Nephron progenitor cell (in vitro differentiated cells): Measurements from ENCODE around the gene RMI1.

Source experiments
- DNase-seq: peaks from one replicate; pipeline ENCODE4 v3.0.0; 2021
- H3K27ac Mint-ChIP-seq: 2 replicates; pipeline ENCODE4 v1.8.0; 2021; ENCODE audit warnings: mild to moderate bottlenecking, moderate library complexity, mixed read lengths
- H3K27me3 Mint-ChIP-seq: 2 replicates; pipeline ENCODE4 v1.8.0; 2021; ENCODE audit warnings: mild to moderate bottlenecking, low read depth, mixed read lengths; ENCODE audit not compliant: poor library complexity
- H3K36me3 Mint-ChIP-seq: 2 replicates; pipeline ENCODE4 v1.8.0; 2021; ENCODE audit warnings: low read depth, mixed read lengths
- H3K4me1 Mint-ChIP-seq: 2 replicates; pipeline ENCODE4 v1.8.0; 2021; ENCODE audit warnings: mixed read lengths
- H3K4me3 Mint-ChIP-seq: 2 replicates; pipeline ENCODE4 v1.8.0; 2021; ENCODE audit warnings: mild to moderate bottlenecking, moderate library complexity, mixed read lengths
- H3K9me3 Mint-ChIP-seq: 2 replicates; pipeline ENCODE4 v1.8.0; 2021; ENCODE audit warnings: mild to moderate bottlenecking, moderate library complexity, mixed read lengths
- TF ChIP-seq, protein P1 (sequence below): fragments of 200-600 bp; sonication (generic); IDR thresholded peaks from 2 replicates; pipeline ENCODE4 v1.5.0; 2021; ENCODE audit warnings: antibody characterized with exemption

RMI1 gene

DNA sequence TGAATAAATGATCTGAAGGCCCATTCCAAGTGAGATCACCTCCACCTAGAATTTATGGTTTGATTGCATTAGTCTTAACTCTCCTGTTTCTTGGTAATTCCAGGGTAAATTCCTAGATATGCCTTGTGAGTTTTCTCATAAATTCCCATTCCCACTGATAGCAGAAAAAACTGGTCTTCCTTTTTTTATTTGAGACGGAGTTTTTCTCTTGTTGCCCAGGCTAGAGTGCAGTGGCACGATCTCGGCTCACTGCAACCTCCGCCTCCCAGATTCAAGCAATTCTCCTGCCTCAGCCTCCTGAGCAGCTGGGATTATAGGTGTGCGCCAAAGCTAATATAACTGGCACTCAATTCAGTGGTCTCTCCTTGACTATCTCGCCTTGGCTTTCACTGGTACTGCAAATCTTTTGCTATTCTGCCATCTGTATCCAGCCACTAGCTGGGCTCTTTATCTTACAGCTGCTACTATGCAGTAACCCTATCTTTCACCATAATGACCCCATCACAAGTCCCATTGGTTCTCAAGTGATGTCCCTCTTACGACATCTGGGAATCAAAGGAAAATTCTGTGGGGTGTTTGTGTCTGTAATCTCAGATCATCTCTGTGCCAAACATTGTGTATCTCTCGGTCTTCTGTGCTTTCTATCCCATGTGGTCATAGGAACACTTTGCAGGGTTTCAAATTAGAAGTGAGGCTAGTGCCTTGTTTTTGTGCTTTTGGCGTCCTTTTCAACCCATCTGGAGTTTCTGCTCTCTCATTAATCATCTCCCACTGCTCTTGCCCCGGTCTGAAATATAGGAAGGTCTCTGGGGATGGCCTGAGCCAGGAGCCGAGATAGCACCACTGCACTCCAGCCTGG lies 15.0 kb upstream of the RMI1 start:
- Mint-ChIP-seq H3K27ac (peak overlapping the region; percentile 91), H3K4me1 (peaks cover 15% of the 10 kb centered on the region), H3K9me3 (no peaks in the 10 kb centered on the region), H3K36me3 (peaks cover 34% of the 10 kb centered on the region), H3K27me3 (no peaks in the 10 kb centered on the region), H3K4me3 (no peak overlapping the region)
- TF ChIP-seq, protein P1, sequence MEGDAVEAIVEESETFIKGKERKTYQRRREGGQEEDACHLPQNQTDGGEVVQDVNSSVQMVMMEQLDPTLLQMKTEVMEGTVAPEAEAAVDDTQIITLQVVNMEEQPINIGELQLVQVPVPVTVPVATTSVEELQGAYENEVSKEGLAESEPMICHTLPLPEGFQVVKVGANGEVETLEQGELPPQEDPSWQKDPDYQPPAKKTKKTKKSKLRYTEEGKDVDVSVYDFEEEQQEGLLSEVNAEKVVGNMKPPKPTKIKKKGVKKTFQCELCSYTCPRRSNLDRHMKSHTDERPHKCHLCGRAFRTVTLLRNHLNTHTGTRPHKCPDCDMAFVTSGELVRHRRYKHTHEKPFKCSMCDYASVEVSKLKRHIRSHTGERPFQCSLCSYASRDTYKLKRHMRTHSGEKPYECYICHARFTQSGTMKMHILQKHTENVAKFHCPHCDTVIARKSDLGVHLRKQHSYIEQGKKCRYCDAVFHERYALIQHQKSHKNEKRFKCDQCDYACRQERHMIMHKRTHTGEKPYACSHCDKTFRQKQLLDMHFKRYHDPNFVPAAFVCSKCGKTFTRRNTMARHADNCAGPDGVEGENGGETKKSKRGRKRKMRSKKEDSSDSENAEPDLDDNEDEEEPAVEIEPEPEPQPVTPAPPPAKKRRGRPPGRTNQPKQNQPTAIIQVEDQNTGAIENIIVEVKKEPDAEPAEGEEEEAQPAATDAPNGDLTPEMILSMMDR = no peak
- no peak for DNase-seq

DNA sequence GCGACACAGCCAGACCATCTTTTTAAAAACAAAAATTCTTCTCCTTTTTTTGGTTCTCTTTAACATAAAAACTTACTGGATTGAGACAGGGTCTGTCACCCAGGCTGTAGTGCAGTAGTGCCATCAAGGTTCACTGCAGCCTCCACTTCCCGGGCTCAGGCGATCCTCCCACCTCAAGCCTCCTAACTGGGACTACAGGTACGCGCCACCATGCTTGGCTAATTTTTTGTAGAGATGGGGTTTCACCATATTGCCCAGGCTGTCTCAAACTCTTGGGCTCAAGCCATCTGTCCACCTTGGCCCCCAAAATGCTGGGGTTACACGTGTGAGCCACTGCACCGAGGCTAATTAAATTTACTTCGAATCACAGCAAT lies 14.4 kb upstream of the RMI1 start:
- DNase-seq = no peak
- Mint-ChIP-seq H3K27ac (peak overlapping the region; percentile 91), H3K4me1 (peaks cover 15% of the 10 kb centered on the region), H3K4me3 (no peak overlapping the region), H3K27me3 (no peaks in the 10 kb centered on the region), H3K36me3 (peaks cover 41% of the 10 kb centered on the region), H3K9me3 (no peaks in the 10 kb centered on the region)
- TF ChIP-seq, protein P1 = no peak

- Mint-ChIP-seq H3K4me3 (no peak overlapping the region), H3K27ac (peak overlapping the region; percentile 91), H3K36me3 (peaks cover 49% of the 10 kb centered on the region), H3K27me3 (no peaks in the 10 kb centered on the region), H3K9me3 (no peaks in the 10 kb centered on the region), H3K4me1 (peaks cover 22% of the 10 kb centered on the region)
- TF ChIP-seq, protein P1 = no peak
- DNase-seq = no peak
These were observed 13.5 kb upstream of the RMI1 start for GRCh38 chr9:83967073-83967472.

GRCh38 chr9:83969602-83970001 lies 11.0 kb upstream of the RMI1 start:
- TF ChIP-seq, protein P1 = no peak
- peaks cover 74% of the 10 kb centered on the region for H3K36me3 Mint-ChIP-seq
- H3K9me3 Mint-ChIP-seq = no peaks in the 10 kb centered on the region
- peaks cover 29% of the 10 kb centered on the region for H3K4me1 Mint-ChIP-seq
- H3K27me3 Mint-ChIP-seq = no peaks in the 10 kb centered on the region
- DNase-seq = no peak
- H3K27ac Mint-ChIP-seq = no peak overlapping the region
- H3K4me3 Mint-ChIP-seq = no peak overlapping the region

DNA sequence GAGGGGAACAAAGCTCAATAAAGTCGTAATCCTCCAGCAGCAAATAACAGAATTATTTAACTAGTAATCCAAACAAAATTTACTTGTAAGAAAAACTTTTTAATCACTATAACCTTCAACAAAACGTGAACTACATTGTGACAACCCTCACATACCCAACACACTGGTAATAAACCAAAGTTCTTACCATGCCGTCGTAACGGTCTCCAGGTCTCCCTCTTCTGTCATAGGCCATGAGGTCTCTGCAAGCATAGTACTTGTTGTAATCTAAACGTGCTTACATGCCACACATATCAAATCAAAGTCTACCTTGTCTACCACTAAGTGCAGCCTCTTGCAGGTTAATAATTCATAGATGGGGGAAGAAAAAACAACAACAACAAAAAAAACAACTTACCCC lies 9.1 kb upstream of the RMI1 start:
- Mint-ChIP-seq H3K9me3 (no peaks in the 10 kb centered on the region), H3K4me1 (peaks cover 38% of the 10 kb centered on the region), H3K4me3 (no peak overlapping the region), H3K27me3 (peaks cover 4% of the 10 kb centered on the region), H3K36me3 (peaks cover 93% of the 10 kb centered on the region), H3K27ac (peak overlapping the region; percentile 93)
- no peak for DNase-seq
- TF ChIP-seq, protein P1 = no peak

DNA sequence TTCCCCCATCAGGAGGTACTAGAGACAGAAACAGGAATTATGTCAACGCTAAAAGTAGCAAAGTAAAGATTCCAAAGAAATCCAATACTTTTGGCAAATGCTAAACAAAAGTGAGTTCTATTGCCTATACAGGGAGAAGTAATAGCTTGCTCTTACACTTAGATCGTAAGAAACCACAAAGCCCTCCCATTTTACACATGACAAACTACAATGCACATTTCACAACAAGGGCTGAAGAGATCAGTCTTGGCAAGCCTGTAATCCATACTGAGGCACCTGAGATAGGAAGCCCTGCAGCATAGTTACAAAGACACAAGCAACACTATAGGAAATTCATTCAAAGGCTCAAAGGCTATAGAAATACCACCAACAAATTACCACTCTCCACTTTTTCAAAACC lies 8.3 kb upstream of the RMI1 start:
- TF ChIP-seq, protein P1 = no peak
- peak overlapping the region; percentile 93 for H3K27ac Mint-ChIP-seq
- peaks cover 4% of the 10 kb centered on the region for H3K27me3 Mint-ChIP-seq
- H3K9me3 Mint-ChIP-seq = no peaks in the 10 kb centered on the region
- H3K4me1 Mint-ChIP-seq = peaks cover 40% of the 10 kb centered on the region
- no peak overlapping the region for H3K4me3 Mint-ChIP-seq
- peaks cover 97% of the 10 kb centered on the region for H3K36me3 Mint-ChIP-seq
- no peak for DNase-seq
